GM13977 (cell line): ENCODE data around the gene ZNF786.

Experiments used
- DNase-seq: peaks from one replicate; pipeline ENCODE4 v3.0.0; 2012; ENCODE audit warnings: low spot score
- CTCF ChIP-seq: IDR thresholded peaks from 2 replicates; pipeline ENCODE4 v1.5.1; 2012; ENCODE audit warnings: mild to moderate bottlenecking, control low read depth; ENCODE audit not compliant: insufficient read depth; ENCODE audit errors: extremely low read depth, missing control alignments
- in situ Hi-C: fragments of 300-500 bp; cut with MboI; formaldehyde crosslinking; loops from one replicate; pipeline ENCODE4 v1.12.0; 2022; ENCODE audit warnings: low sequenced_read_pairs, low pct_unique_long_range_greater_than_20kb, mixed read lengths, inconsistent platforms; ENCODE audit not compliant: unreplicated experiment

Gene ZNF786

GRCh38 chr7:149085866-149086265, 4.7 kb downstream of the ZNF786 start:
- no peak for TF ChIP-seq CTCF
- DNase-seq = no peak
- in situ Hi-C loops = no loop called here

GRCh38 chr7:149084407-149084806, 6.1 kb downstream of the ZNF786 start:
- no peak for DNase-seq
- in situ Hi-C loops = no loop called here
- no peak for TF ChIP-seq CTCF

GRCh38 chr7:149081914-149082313, 8.6 kb downstream of the ZNF786 start:
- in situ Hi-C loops = no loop called here
- no peak for DNase-seq
- no peak for TF ChIP-seq CTCF

- in situ Hi-C loops = no loop called here
Observed at GRCh38 chr7:149077594-149077993, 12.9 kb downstream of the ZNF786 start.

GRCh38 chr7:149075286-149075685, 15.2 kb downstream of the ZNF786 start:
- in situ Hi-C loops = no loop called here
- DNase-seq = no peak
- no peak for TF ChIP-seq CTCF

More at GRCh38 chr7:149077594-149077993, 12.9 kb downstream of the ZNF786 start:
- no peak for TF ChIP-seq CTCF
- no peak for DNase-seq

- no peak for TF ChIP-seq CTCF
- DNase-seq = peak; percentile 15
- in situ Hi-C loops = no loop called here
Observed at GRCh38 chr7:149074116-149074885, 16.2 kb downstream of the ZNF786 start.
